Measurements from ENCODE around the gene CELF1. TPM values are rescaled to one million over a fixed set of nuclear protein-coding genes. Genes with fewer than 3 reads are reported as not detected.

Gene CELF1
- total and polyA plus RNA-seq, 2 of the 13 experiments (the other 11 are each of a cell fraction or from before 2014, with no cell fraction given) = 69.0 to 80.1 TPM

DNA sequence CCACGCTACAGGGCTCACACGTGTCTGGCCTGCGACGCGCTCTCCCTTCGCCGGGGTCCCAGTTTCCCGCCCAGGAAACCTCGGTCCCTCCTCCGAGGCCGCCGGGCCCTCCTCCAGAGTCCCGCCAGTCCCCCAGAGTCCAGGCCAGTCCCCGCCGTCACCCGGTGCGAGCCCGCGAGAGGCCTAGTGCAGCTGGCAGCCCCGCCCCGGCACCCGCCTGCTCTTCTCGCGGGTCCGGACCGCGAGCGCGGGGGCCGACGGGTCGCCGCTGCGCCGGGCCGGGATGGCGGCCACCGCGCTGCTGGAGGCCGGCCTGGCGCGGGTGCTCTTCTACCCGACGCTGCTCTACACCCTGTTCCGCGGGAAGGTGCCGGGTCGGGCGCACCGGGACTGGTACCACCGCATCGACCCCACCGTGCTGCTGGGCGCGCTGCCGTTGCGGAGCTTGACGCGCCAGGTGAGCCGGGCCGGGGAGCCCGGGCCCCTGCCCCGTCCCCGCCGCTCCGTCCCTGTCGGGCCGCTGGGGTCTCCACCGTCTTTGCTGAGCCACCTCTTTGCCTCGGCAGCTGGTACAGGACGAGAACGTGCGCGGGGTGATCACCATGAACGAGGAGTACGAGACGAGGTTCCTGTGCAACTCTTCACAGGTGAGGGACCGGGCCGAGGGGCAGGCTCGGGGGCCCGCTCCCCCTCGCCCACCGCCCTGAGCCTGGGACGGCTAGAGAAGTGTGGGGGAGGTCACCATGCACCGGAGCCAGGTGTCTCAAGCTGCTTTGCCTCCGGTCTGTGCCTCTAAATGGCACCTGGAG is 12.6 kb upstream of the CELF1 start, which contains the start of gene PTPMT1 (continued):
- TF ChIP-seq, protein P1, sequence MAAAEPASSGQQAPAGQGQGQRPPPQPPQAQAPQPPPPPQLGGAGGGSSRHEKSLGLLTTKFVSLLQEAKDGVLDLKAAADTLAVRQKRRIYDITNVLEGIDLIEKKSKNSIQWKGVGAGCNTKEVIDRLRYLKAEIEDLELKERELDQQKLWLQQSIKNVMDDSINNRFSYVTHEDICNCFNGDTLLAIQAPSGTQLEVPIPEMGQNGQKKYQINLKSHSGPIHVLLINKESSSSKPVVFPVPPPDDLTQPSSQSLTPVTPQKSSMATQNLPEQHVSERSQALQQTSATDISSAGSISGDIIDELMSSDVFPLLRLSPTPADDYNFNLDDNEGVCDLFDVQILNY (CRISPR knock-in tag; conservative IDR thresholded peaks at IDR 0.05) = peak; percentile 69
- no peak for TF ChIP-seq RBAK (CRISPR knock-in tag; IDR thresholded peaks at IDR 0.05)
- TF ChIP-seq, protein P2, sequence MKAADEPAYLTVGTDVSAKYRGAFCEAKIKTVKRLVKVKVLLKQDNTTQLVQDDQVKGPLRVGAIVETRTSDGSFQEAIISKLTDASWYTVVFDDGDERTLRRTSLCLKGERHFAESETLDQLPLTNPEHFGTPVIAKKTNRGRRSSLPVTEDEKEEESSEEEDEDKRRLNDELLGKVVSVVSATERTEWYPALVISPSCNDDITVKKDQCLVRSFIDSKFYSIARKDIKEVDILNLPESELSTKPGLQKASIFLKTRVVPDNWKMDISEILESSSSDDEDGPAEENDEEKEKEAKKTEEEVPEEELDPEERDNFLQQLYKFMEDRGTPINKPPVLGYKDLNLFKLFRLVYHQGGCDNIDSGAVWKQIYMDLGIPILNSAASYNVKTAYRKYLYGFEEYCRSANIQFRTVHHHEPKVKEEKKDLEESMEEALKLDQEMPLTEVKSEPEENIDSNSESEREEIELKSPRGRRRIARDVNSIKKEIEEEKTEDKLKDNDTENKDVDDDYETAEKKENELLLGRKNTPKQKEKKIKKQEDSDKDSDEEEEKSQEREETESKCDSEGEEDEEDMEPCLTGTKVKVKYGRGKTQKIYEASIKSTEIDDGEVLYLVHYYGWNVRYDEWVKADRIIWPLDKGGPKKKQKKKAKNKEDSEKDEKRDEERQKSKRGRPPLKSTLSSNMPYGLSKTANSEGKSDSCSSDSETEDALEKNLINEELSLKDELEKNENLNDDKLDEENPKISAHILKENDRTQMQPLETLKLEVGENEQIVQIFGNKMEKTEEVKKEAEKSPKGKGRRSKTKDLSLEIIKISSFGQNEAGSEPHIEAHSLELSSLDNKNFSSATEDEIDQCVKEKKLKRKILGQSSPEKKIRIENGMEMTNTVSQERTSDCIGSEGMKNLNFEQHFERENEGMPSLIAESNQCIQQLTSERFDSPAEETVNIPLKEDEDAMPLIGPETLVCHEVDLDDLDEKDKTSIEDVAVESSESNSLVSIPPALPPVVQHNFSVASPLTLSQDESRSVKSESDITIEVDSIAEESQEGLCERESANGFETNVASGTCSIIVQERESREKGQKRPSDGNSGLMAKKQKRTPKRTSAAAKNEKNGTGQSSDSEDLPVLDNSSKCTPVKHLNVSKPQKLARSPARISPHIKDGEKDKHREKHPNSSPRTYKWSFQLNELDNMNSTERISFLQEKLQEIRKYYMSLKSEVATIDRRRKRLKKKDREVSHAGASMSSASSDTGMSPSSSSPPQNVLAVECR (CRISPR knock-in tag; IDR thresholded peaks at IDR 0.05; ENCODE audit: borderline replicate concordance) = peak; percentile 88
- no peak for TF ChIP-seq HOXA9 (CRISPR knock-in tag; IDR thresholded peaks at IDR 0.05; ENCODE audit: borderline replicate concordance)
- no peak for TF ChIP-seq TRIM24 (CRISPR knock-in tag; IDR thresholded peaks at IDR 0.05)
- TF ChIP-seq PITX1 (CRISPR knock-in tag; IDR thresholded peaks at IDR 0.05) = no peak; the same call in 1 of the 2 replicates
- TF ChIP-seq NFATC3 (CRISPR knock-in tag; IDR thresholded peaks at IDR 0.05) = 0 out of 2 replicates have a peak, but pooled peaks have one; percentile 49
- TF ChIP-seq ZMYM4 (CRISPR knock-in tag; IDR thresholded peaks at IDR 0.05) = peak; percentile 84
- no peak for TF ChIP-seq ZNF17 (CRISPR knock-in tag; IDR thresholded peaks at IDR 0.05)
- no peak for TF ChIP-seq ZNF235 (CRISPR knock-in tag; IDR thresholded peaks at IDR 0.05; ENCODE audit: borderline replicate concordance)
- no peak for TF ChIP-seq BRCA1 (CRISPR knock-in tag; IDR thresholded peaks at IDR 0.05)
- no peak for TF ChIP-seq ATRX (CRISPR knock-in tag; IDR thresholded peaks at IDR 0.05; ENCODE audit: borderline replicate concordance)
- TF ChIP-seq SP4 (CRISPR knock-in tag; IDR thresholded peaks at IDR 0.05) = peak; percentile 69
- 0 out of 2 replicates have a peak, but pooled peaks have one; percentile 24 for TF ChIP-seq ZNF841 (CRISPR knock-in tag; IDR thresholded peaks at IDR 0.05; ENCODE audit: borderline replicate concordance)
- 0 out of 2 replicates have a peak, but pooled peaks have one; percentile 18 for TF ChIP-seq TEAD2 (CRISPR knock-in tag; IDR thresholded peaks at IDR 0.05)
- TF ChIP-seq KLF13 (CRISPR knock-in tag; IDR thresholded peaks at IDR 0.05) = no peak
- TF ChIP-seq HDAC2 (CRISPR knock-in tag; IDR thresholded peaks at IDR 0.05) = no peak
- no peak for TF ChIP-seq SNRNP70 (IDR thresholded peaks at IDR 0.05; ENCODE audit: low read depth, low read length)
- TF ChIP-seq SNAI1 (CRISPR knock-in tag; IDR thresholded peaks at IDR 0.05; ENCODE audit: borderline replicate concordance) = no peak
- no peak for TF ChIP-seq GTF2F1 (IDR thresholded peaks at IDR 0.05; ENCODE audit: low read length)
- TF ChIP-seq, protein P3, sequence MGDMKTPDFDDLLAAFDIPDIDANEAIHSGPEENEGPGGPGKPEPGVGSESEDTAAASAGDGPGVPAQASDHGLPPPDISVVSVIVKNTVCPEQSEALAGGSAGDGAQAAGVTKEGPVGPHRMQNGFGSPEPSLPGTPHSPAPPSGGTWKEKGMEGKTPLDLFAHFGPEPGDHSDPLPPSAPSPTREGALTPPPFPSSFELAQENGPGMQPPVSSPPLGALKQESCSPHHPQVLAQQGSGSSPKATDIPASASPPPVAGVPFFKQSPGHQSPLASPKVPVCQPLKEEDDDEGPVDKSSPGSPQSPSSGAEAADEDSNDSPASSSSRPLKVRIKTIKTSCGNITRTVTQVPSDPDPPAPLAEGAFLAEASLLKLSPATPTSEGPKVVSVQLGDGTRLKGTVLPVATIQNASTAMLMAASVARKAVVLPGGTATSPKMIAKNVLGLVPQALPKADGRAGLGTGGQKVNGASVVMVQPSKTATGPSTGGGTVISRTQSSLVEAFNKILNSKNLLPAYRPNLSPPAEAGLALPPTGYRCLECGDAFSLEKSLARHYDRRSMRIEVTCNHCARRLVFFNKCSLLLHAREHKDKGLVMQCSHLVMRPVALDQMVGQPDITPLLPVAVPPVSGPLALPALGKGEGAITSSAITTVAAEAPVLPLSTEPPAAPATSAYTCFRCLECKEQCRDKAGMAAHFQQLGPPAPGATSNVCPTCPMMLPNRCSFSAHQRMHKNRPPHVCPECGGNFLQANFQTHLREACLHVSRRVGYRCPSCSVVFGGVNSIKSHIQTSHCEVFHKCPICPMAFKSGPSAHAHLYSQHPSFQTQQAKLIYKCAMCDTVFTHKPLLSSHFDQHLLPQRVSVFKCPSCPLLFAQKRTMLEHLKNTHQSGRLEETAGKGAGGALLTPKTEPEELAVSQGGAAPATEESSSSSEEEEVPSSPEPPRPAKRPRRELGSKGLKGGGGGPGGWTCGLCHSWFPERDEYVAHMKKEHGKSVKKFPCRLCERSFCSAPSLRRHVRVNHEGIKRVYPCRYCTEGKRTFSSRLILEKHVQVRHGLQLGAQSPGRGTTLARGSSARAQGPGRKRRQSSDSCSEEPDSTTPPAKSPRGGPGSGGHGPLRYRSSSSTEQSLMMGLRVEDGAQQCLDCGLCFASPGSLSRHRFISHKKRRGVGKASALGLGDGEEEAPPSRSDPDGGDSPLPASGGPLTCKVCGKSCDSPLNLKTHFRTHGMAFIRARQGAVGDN (CRISPR knock-in tag; IDR thresholded peaks at IDR 0.05) = peak; percentile 93
- no peak for TF ChIP-seq ZNF672 (CRISPR knock-in tag; IDR thresholded peaks at IDR 0.05)
